A673 (cell line): ENCODE results near the gene TMEM63B. TPM values are rescaled to one million over a fixed set of nuclear protein-coding genes. Genes with fewer than 3 reads are reported as not detected.

Experiments used
- BruUV-seq: library from RNA; stranded (reverse); fragments of 400-500 nt; replicated peaks from 2 replicates; lab custom pipeline; 2021; lab: Mats Ljungman, UMichigan
- CTCF ChIA-PET: fragments of 300-600 bp; sonication (Branson Sonifier 250); formaldehyde crosslinking; loops from one replicate; lab custom pipeline; 2022; ENCODE audit warnings: antibody characterized with exemption; lab: Charles Lee
- POLR2A ChIA-PET: fragments of 300-600 bp; sonication (Branson Sonifier 250); formaldehyde crosslinking; loops from one replicate; lab custom pipeline; 2022; ENCODE audit warnings: antibody characterized with exemption; ENCODE audit not compliant: low non-redundant PET; lab: Charles Lee
- DNase-seq: peaks from one replicate; pipeline ENCODE4 v3.0.0-alpha.2; 2015; ENCODE audit warnings: low spot score
- H3K27ac ChIP-seq: fragments of 200-600 bp; sonication (generic); 2 replicates; pipeline ENCODE4 v1.5.1; 2016; ENCODE audit warnings: mixed run types, low read depth, mild to moderate bottlenecking, mixed read lengths, antibody characterized with exemption, low read length; ENCODE audit not compliant: poor library complexity, severe bottlenecking
- H3K27me3 ChIP-seq: fragments of 200-600 bp; sonication (generic); replicated peaks from 2 replicates; pipeline ENCODE4 v1.6.1; 2017; ENCODE audit warnings: mixed run types, low read depth, mild to moderate bottlenecking, mixed read lengths, antibody characterized with exemption, low read length; ENCODE audit not compliant: insufficient read depth, poor library complexity
- H3K36me3 ChIP-seq: fragments of 200-600 bp; sonication (generic); 2 replicates; pipeline ENCODE4 v1.6.1; 2016; ENCODE audit warnings: mixed run types, mild to moderate bottlenecking, mixed read lengths, antibody characterized with exemption, low read length; ENCODE audit not compliant: insufficient read depth, poor library complexity, severe bottlenecking
- H3K4me1 ChIP-seq: fragments of 200-600 bp; sonication (generic); 2 replicates; pipeline ENCODE4 v1.6.1; 2017; ENCODE audit warnings: mixed run types, mild to moderate bottlenecking, mixed read lengths, antibody characterized with exemption, low read length; ENCODE audit not compliant: insufficient read depth, poor library complexity, severe bottlenecking
- H3K4me3 ChIP-seq: fragments of 200-600 bp; sonication (generic); 2 replicates; pipeline ENCODE4 v1.5.1; 2016; ENCODE audit warnings: low read depth, mixed run types, mild to moderate bottlenecking, mixed read lengths, low read length; ENCODE audit not compliant: poor library complexity, severe bottlenecking
- H3K9me3 ChIP-seq: fragments of 200-600 bp; sonication (generic); 2 replicates; pipeline ENCODE4 v1.6.1; 2016; ENCODE audit warnings: mixed run types, low read depth, mild to moderate bottlenecking, mixed read lengths, antibody characterized with exemption, low read length; ENCODE audit not compliant: poor library complexity, severe bottlenecking
- EZH2 ChIP-seq: fragments of 200-600 bp; sonication (generic); IDR thresholded peaks from 2 replicates; pipeline ENCODE4 v1.6.1; 2017; ENCODE audit warnings: borderline replicate concordance, low read depth, mild to moderate bottlenecking, mixed read lengths, antibody characterized with exemption, low read length; ENCODE audit not compliant: poor library complexity, severe bottlenecking
- intact Hi-C: fragments of 100-400 bp; cut with micrococcal nuclease; formaldehyde crosslinking; loops from one replicate; pipeline ENCODE4 v1.10.0; 2022; ENCODE audit not compliant: unreplicated experiment
- total RNA-seq: library from RNA; stranded (reverse); gene quantifications from 2 replicates; pipeline ENCODE4 v1.2.3, GENCODE V29; 2021
- TF ChIP-seq, protein P1 (sequence below): fragments of 300-800, 200-600 bp; sonication (generic); conservative IDR thresholded peaks from 2 replicates; pipeline ENCODE4 v1.5.1; 2017; ENCODE audit warnings: low read depth, mild to moderate bottlenecking, antibody characterized with exemption, low read length, moderate library complexity, mixed read lengths

TMEM63B gene
- total RNA-seq, 1 experiment from 2014 or later, result 32.0 TPM

DNA sequence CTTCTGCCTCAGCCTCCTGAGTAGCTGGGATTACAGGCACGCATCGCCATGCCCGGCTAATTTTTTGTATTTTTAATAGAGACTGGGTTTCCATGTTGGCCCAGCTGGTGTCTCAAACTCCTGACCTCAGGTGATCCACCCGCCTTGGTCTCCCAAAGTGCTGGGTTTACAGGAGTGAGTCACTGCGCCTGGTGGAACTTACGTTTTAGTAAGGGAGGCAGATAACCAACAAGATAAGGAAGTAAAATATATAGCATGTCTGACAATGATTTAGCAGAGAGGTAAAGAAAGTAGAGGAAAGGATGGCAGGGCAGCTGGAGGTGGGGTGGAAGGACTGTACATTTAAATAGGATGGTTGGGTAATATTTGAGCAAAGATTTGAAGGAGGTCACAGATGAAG is 76.6 kb downstream of the TMEM63B start:
- no TSS peak for BruUV-seq
- DNase-seq, result no peak
- H3K4me1 ChIP-seq, result no peaks in the 10 kb centered on the region
- TF ChIP-seq, protein P1, sequence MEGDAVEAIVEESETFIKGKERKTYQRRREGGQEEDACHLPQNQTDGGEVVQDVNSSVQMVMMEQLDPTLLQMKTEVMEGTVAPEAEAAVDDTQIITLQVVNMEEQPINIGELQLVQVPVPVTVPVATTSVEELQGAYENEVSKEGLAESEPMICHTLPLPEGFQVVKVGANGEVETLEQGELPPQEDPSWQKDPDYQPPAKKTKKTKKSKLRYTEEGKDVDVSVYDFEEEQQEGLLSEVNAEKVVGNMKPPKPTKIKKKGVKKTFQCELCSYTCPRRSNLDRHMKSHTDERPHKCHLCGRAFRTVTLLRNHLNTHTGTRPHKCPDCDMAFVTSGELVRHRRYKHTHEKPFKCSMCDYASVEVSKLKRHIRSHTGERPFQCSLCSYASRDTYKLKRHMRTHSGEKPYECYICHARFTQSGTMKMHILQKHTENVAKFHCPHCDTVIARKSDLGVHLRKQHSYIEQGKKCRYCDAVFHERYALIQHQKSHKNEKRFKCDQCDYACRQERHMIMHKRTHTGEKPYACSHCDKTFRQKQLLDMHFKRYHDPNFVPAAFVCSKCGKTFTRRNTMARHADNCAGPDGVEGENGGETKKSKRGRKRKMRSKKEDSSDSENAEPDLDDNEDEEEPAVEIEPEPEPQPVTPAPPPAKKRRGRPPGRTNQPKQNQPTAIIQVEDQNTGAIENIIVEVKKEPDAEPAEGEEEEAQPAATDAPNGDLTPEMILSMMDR, result no peak
- TF ChIP-seq EZH2, result no peak
- H3K4me3 ChIP-seq, result no peak overlapping the region
- ChIA-PET CTCF (no interaction called here), POLR2A (no interaction called here)
- no peaks in the 10 kb centered on the region for H3K36me3 ChIP-seq
- intact Hi-C loops, result no loop called here
- H3K9me3 ChIP-seq, result no peaks in the 10 kb centered on the region
- no peak overlapping the region for H3K27ac ChIP-seq
- no peaks in the 10 kb centered on the region for H3K27me3 ChIP-seq

Other genes with a start within 250 kb of the TMEM63B start
- 78.8 and 80.4 TPM in 2 replicates for gene MRPL14, start 102 bp upstream of the TMEM63B start, total RNA-seq
- gene CAPN11, start 31.3 kb downstream of the TMEM63B start, total RNA-seq, result not detected in 2 replicates
- 0.81 TPM in 1 of 2 replicates, not detected in the other for gene MYMX, start 89.4 kb downstream of the TMEM63B start, total RNA-seq
- gene SLC29A1, start 96.0 kb downstream of the TMEM63B start, total RNA-seq, result 92.5 and 108 TPM in 2 replicates
- gene HSP90AB1, start 119.5 kb downstream of the TMEM63B start, total RNA-seq, result 1,472 and 1,581 TPM in 2 replicates
- 45.8 and 52.0 TPM in 2 replicates for gene SLC35B2, start 130.0 kb downstream of the TMEM63B start, total RNA-seq
- 5.2 and 10.5 TPM in 2 replicates for gene NFKBIE, start 138.0 kb downstream of the TMEM63B start, total RNA-seq
- gene TMEM151B, start 142.9 kb downstream of the TMEM63B start, total RNA-seq, result 8.7 and 9.9 TPM in 2 replicates
- 25.0 and 26.8 TPM in 2 replicates for gene AARS2, start 185.8 kb downstream of the TMEM63B start, total RNA-seq
- gene SPATS1, start 215.1 kb downstream of the TMEM63B start, total RNA-seq, result not detected in 2 replicates